GM19324 (cell line): ENCODE measurements around the gene MDM1.

Experiments
- ATAC-seq: cut with Tn5 transposase; IDR thresholded peaks from one replicate; pipeline ENCODE4 v1.9.1; 2021; ENCODE audit warnings: mild to moderate bottlenecking, moderate library complexity; ENCODE audit not compliant: unreplicated experiment, low FRiP score

MDM1 gene

GRCh38 chr12:68331869-68332727 is at the start of gene MDM1:
MDM1 (minus strand) TSS chr12:68332362; CDS start chr12:68332245, 117 bp downstream.
- peak; percentile 97 for ATAC-seq

GRCh38 chr12:68381476-68382219 is 49.5 kb upstream of the MDM1 start:
- ATAC-seq, result no peak

GRCh38 chr12:68378872-68379606 is 46.9 kb upstream of the MDM1 start:
- no peak for ATAC-seq

- ATAC-seq, result no peak
These were observed 45.7 kb upstream of the MDM1 start for GRCh38 chr12:68377881-68378280.

- ATAC-seq, result no peak
These were observed 44.7 kb upstream of the MDM1 start for GRCh38 chr12:68376901-68377300.

- ATAC-seq, result no peak
These were observed 43.9 kb upstream of the MDM1 start for GRCh38 chr12:68375756-68376695.

- ATAC-seq, result peak; percentile 97
These were observed 42.3 kb upstream of the MDM1 start for GRCh38 chr12:68374307-68374982.

- no peak for ATAC-seq
These were observed 38.5 kb upstream of the MDM1 start for GRCh38 chr12:68370667-68371066.

- ATAC-seq, result no peak
These were observed 37.9 kb upstream of the MDM1 start for GRCh38 chr12:68370006-68370590.

GRCh38 chr12:68368327-68368726 is 36.2 kb upstream of the MDM1 start:
- no peak for ATAC-seq

GRCh38 chr12:68367903-68368302 is 35.7 kb upstream of the MDM1 start:
- no peak for ATAC-seq

- no peak for ATAC-seq
These were observed 35.0 kb upstream of the MDM1 start for GRCh38 chr12:68367116-68367515.

GRCh38 chr12:68364893-68365725 is 32.9 kb upstream of the MDM1 start:
- peak; percentile 93 for ATAC-seq

GRCh38 chr12:68364328-68364727 is 32.2 kb upstream of the MDM1 start:
- ATAC-seq, result no peak

GRCh38 chr12:68361953-68362352 is 29.8 kb upstream of the MDM1 start:
- ATAC-seq, result no peak

- ATAC-seq, result peak; percentile 7
These were observed 27.5 kb upstream of the MDM1 start for GRCh38 chr12:68359674-68360073.

- peak; percentile 68 for ATAC-seq
These were observed 26.6 kb upstream of the MDM1 start for GRCh38 chr12:68358532-68359485.
